K562 (cell line): ENCODE results near the gene EFCAB10. TPM values are rescaled to one million over a fixed set of nuclear protein-coding genes. Genes with fewer than 3 reads are reported as not detected.
A peak's percentile ranks its signal among the peaks of the same experiment; 100 is the strongest.

Experiments
- ATAC-seq: fragments of 200-7000 bp; cut with Tn5 transposase; 3 replicates; pipeline ENCODE4 v1.9.1; 2020; ENCODE audit warnings: moderate library complexity
- BruUV-seq: library from RNA; stranded (reverse); fragments of 400-500 nt; replicated peaks from 2 replicates; lab custom pipeline; 2021; lab: Mats Ljungman, UMichigan
- CTCF ChIA-PET: fragments of 300-600 bp; formaldehyde crosslinking; extraction: SDS; loops from one replicate; lab custom pipeline; 2021; ENCODE audit warnings: low intra/inter-chr PET ratio; lab: Yijun Ruan, JAX
- POLR2A ChIA-PET: fragments of 300-600, 350-650 bp; sonication (Branson Sonifier 250); formaldehyde crosslinking; extraction: SDS; loops from one replicate; lab custom pipeline; 2021; ENCODE audit warnings: antibody characterized with exemption, inconsistent platforms; lab: Yijun Ruan, JAX
- DNase-seq, 4 experiments: peaks; one replicate each; pipeline versions ENCODE4 v3.0.0 to v3.0.0-alpha.2; 2011 to 2018; ENCODE audit warnings: low spot score in 3 of 4, mixed read lengths in 3 of 4; ENCODE audit errors: extremely low read depth in 1 of 4
- FAIRE-seq: peaks from 2 replicates; lab custom pipeline; 2011; peaks lifted over from hg19 to GRCh38; lab: Jason Lieb, UNC
- H2AFZ ChIP-seq: 2 replicates; pipeline ENCODE4 v1.6.0; 2011; ENCODE audit warnings: low read depth, low read length, control low read depth, inconsistent platforms
- H3K27ac ChIP-seq: fragments of 200-600 bp; 3 replicates; pipeline ENCODE4 v1.8.0; 2011; ENCODE audit warnings: low read depth, mild to moderate bottlenecking, control low read depth, inconsistent platforms, low read length, moderate library complexity, mixed read lengths; ENCODE audit errors: extremely low read depth
- H3K27me3 ChIP-seq, 2 experiments: fragments of 300-600 bp in 1 of 2; 2 replicates in 1 of 2; 3 replicates in 1 of 2; pipeline versions ENCODE4 v1.6.0 to v1.8.0; 2011; ENCODE audit warnings: inconsistent platforms in 2 of 2, low read length in 2 of 2, mild to moderate bottlenecking in 1 of 2, mixed read lengths in 1 of 2, moderate library complexity in 1 of 2; ENCODE audit not compliant: control insufficient read depth in 2 of 2, insufficient read depth in 2 of 2
- H3K36me3 ChIP-seq: fragments of 300-600 bp; 3 replicates; pipeline ENCODE4 v1.8.0; 2011; ENCODE audit warnings: mild to moderate bottlenecking, low read length, inconsistent platforms; ENCODE audit not compliant: control insufficient read depth, insufficient read depth
- H3K4me1 ChIP-seq, 2 experiments: fragments of 200-600 bp in 1 of 2; replicated peaks in 1 of 2; 2 replicates in 1 of 2; 3 replicates in 1 of 2; pipeline versions ENCODE4 v1.5.1 to v1.8.0; 2011; ENCODE audit warnings: inconsistent platforms in 2 of 2, low read length in 2 of 2, mild to moderate bottlenecking in 1 of 2, mixed read lengths in 1 of 2, moderate library complexity in 1 of 2; ENCODE audit not compliant: control insufficient read depth in 2 of 2, insufficient read depth in 2 of 2
- H3K4me2 ChIP-seq: 2 replicates; pipeline ENCODE4 v1.6.1; 2011; ENCODE audit warnings: low read length, control low read depth, inconsistent platforms, mixed read lengths; ENCODE audit not compliant: insufficient read depth
- H3K4me3 ChIP-seq: fragments of 200-600 bp; sonication (generic), shearing (Covaris generic); 2 replicates; pipeline ENCODE4 v1.5.1; 2016; ENCODE audit warnings: control low read depth, inconsistent platforms
- H3K79me2 ChIP-seq: fragments of 200-600 bp; 3 replicates; pipeline ENCODE4 v1.8.0; 2011; ENCODE audit warnings: low read length, inconsistent platforms; ENCODE audit not compliant: control insufficient read depth, insufficient read depth
- H3K9ac ChIP-seq, 2 experiments: 2 replicates each; pipeline versions ENCODE4 v1.6.0 to v1.6.1; 2011; ENCODE audit warnings: low read depth in 2 of 2, low read length in 2 of 2, control low read depth in 1 of 2, inconsistent platforms in 1 of 2, mild to moderate bottlenecking in 1 of 2, mixed read lengths in 1 of 2; ENCODE audit not compliant: insufficient read depth in 1 of 2
- H3K9me1 ChIP-seq: one replicate; pipeline ENCODE4 v1.6.0; 2011; ENCODE audit warnings: inconsistent platforms, mild to moderate bottlenecking, low read length, moderate library complexity; ENCODE audit not compliant: control insufficient read depth, insufficient read depth
- H3K9me3 ChIP-seq: replicated peaks from 2 replicates; pipeline ENCODE4 v1.5.1; 2011; ENCODE audit warnings: low read depth, low read length, inconsistent platforms; ENCODE audit not compliant: control insufficient read depth, insufficient read depth
- H4K20me1 ChIP-seq: replicated peaks from 2 replicates; pipeline ENCODE4 v1.6.1; 2011; ENCODE audit warnings: low read length, inconsistent platforms, mixed read lengths; ENCODE audit not compliant: control insufficient read depth, insufficient read depth
- MYNN ChIP-seq, 2 experiments: sonication (generic); formaldehyde crosslinking in 1 of 2; IDR thresholded peaks; 2 replicates each; pipeline versions ENCODE4 v1.5.0 to v1.6.1; 2016 to 2020; ENCODE audit warnings: antibody characterized with exemption in 1 of 2, missing genetic modification reagents in 1 of 2
- NONO ChIP-seq, 2 experiments: fragments of 200-400 bp in 1 of 2; fragments of 450-650 bp in 1 of 2; formaldehyde crosslinking in 1 of 2; IDR thresholded peaks; 2 replicates each; pipeline ENCODE4 v1.6.1; 2017; ENCODE audit warnings: low read depth in 2 of 2, mild to moderate bottlenecking in 2 of 2, moderate library complexity in 2 of 2, low read length in 1 of 2
- RBFOX2 ChIP-seq: fragments of 200-400 bp; formaldehyde crosslinking; IDR thresholded peaks from 2 replicates; pipeline ENCODE4 v1.6.1; 2017; ENCODE audit warnings: low read depth, mild to moderate bottlenecking, low read length, moderate library complexity
- RBM15 ChIP-seq: fragments of 200-400 bp; formaldehyde crosslinking; IDR thresholded peaks from 2 replicates; pipeline ENCODE4 v1.6.1; 2018; ENCODE audit warnings: mild to moderate bottlenecking, low read length, moderate library complexity; ENCODE audit not compliant: insufficient read depth
- RBM25 ChIP-seq: fragments of 200-400 bp; formaldehyde crosslinking; IDR thresholded peaks from 2 replicates; pipeline ENCODE4 v1.6.1; 2018; ENCODE audit warnings: low read length, low read depth, moderate library complexity; ENCODE audit not compliant: severe bottlenecking
- SMC3 ChIP-seq: conservative IDR thresholded peaks from 2 replicates; pipeline ENCODE4 v1.6.1; 2011; ENCODE audit warnings: low read depth, low read length, improper control_type of control experiment; ENCODE audit not compliant: insufficient read depth
- ZNF121 ChIP-seq: sonication (generic); formaldehyde crosslinking; conservative IDR thresholded peaks from 2 replicates; pipeline ENCODE4 v1.8.0; 2022; ENCODE audit warnings: missing genetic modification reagents
- ZNF311 ChIP-seq: fragments of 250-450 bp; sonication (Bioruptor Pico); IDR thresholded peaks from 2 replicates; pipeline ENCODE4 v1.4.0; 2020; ENCODE audit warnings: mild to moderate bottlenecking, moderate library complexity
- ZNF507 ChIP-seq: conservative IDR thresholded peaks from 2 replicates; pipeline ENCODE4 v1.6.1; 2017; ENCODE audit warnings: missing genetic modification characterization, missing compliant biosample characterization
- WGBS: fragments of 100-300 bp; shearing (Covaris generic); methylation state at CpG from one replicate; pipeline ENCODE4 v1.1.6; 2016; ENCODE audit warnings: low coverage, mixed read lengths; ENCODE audit not compliant: insufficient coverage; ENCODE audit errors: missing lambda C conversion rate; 5-methylcytosine and 5-hydroxymethylcytosine counted together
- in situ Hi-C: fragments of 300-500 bp; cut with MboI; formaldehyde crosslinking; loops from 4 replicates; pipeline ENCODE4 v1.15.0; 2018; ENCODE audit warnings: inconsistent platforms, mixed read lengths
- intact Hi-C: fragments of 100-400 bp; cut with micrococcal nuclease; formaldehyde crosslinking; loops from 2 replicates; pipeline ENCODE4 v1.14.2; 2022
- polyA plus RNA-seq, 8 experiments: library from polyadenylated mRNA; depleted of rRNA in 4 of 8; stranded (reverse) in 5 of 8; unstranded in 3 of 8; fragments of >200 nt; fragmentation: Nextera tagmentation in 2 of 8; fragmentation: Illumina TruSeq in 1 of 8; extraction: Ambion mirVana in 2 of 8; extraction: Trizol in 1 of 8; gene quantifications; 2 replicates each; pipeline versions ENCODE4 v1.2.1 to v1.2.3, GENCODE V29; 2011 to 2014; ENCODE audit warnings: inconsistent platforms in 1 of 8, missing spikeins in 1 of 8
- total RNA-seq, 7 experiments: library from RNA; depleted of rRNA in 6 of 7; stranded (reverse); fragments of >200 nt in 6 of 7; fragmentation: Illumina TruSeq in 2 of 7; extraction: Trizol in 2 of 7; gene quantifications; 2 replicates each; pipeline versions ENCODE4 v1.2.1 to v1.2.3, GENCODE V29; 2011 to 2021; ENCODE audit warnings: low replicate concordance in 1 of 7
- TF ChIP-seq, protein P1 (sequence below), 3 experiments: IDR thresholded peaks in 2 of 3; conservative IDR thresholded peaks in 1 of 3; 2 replicates each; pipeline ENCODE4 v1.5.1; 2011 to 2012; ENCODE audit warnings: low read length in 3 of 3, mild to moderate bottlenecking in 3 of 3, control low read depth in 2 of 3, improper control_type of control experiment in 1 of 3, inconsistent platforms in 1 of 3, low read depth in 1 of 3, mixed read lengths in 1 of 3, moderate library complexity in 1 of 3; ENCODE audit not compliant: insufficient read depth in 2 of 3

EFCAB10 gene
- total and polyA plus RNA-seq, 9 of the 15 experiments (the other 6 are each of a cell fraction or from before 2014, with no cell fraction given): 5.0 to 21.4 (median 16.8) TPM

DNA sequence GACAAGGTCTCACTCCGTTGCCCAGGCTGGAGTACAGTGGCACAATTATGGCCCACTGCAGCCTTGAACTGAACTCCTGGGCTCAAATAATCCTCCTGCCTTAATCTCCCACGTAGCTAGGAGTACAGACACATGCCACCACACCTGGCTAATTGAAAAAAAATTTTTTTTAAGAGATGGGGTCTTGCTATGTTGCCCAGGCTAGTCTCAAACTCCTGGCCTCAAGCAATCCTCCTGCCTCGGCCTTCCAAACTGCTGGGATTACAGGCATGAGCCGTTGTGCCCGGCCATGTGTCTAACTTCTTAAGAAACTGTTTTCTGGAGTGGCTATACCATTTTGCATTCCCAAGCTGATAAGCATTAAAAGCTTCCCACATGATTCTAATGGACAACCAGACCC is 9.5 kb upstream of the EFCAB10 start:
- ChIA-PET CTCF (no interaction called here), POLR2A (no interaction called here)
- ATAC-seq (no peak), DNase-seq (no peak), FAIRE-seq (no peak)
- no peak overlapping the region for H3K9ac ChIP-seq
- H3K4me2 ChIP-seq: no peak overlapping the region
- no peaks in the 10 kb centered on the region for H4K20me1 ChIP-seq
- no TSS peak for BruUV-seq
- no peaks in the 10 kb centered on the region for H3K9me3 ChIP-seq
- H3K79me2 ChIP-seq: no peaks in the 10 kb centered on the region
- H3K36me3 ChIP-seq: no peaks in the 10 kb centered on the region; the same call in 2 of the 3 replicates
- no peak overlapping the region for H2AFZ ChIP-seq
- 29% methylated on average over 5 of the region's 5 CpGs for WGBS
- H3K4me1 ChIP-seq: peaks cover 0 to 9% of the 10 kb centered on the region in 2 experiments; a peak in 3 of 5 replicates
- H3K4me3 ChIP-seq: no peak overlapping the region
- no peaks in the 10 kb centered on the region for H3K27me3 ChIP-seq
- H3K27ac ChIP-seq: no peak overlapping the region
- in situ Hi-C loops (no loop called here), intact Hi-C loops (loop anchor here (10.0 kb wide), 1 partner anchor 326 kb away; no protein-coding TSS in a partner anchor)
- no peaks in the 10 kb centered on the region for H3K9me1 ChIP-seq
- no peak for TF ChIP-seq RBFOX2
- TF ChIP-seq RBM25: peak; percentile 33
- peak; percentile 84 for TF ChIP-seq ZNF121 (CRISPR knock-in tag)

GRCh38 chr7:105589356-105590077 is 8.2 kb upstream of the EFCAB10 start:
- Histone ChIP-seq H3K9ac (no peak overlapping the region), H3K9me3 (0 out of 2 replicates have a peak, but pooled peaks cover 2% of the 10 kb centered on the region)
- CTCF ChIA-PET: no interaction called here
- TF ChIP-seq ZNF311 (CRISPR knock-in tag): no peak
- no peak for TF ChIP-seq NONO (IDR thresholded peaks at IDR 0.05; ENCODE audit: low read depth in 2 of 2, low read length in 1 of 2)
- TF ChIP-seq, protein P1, sequence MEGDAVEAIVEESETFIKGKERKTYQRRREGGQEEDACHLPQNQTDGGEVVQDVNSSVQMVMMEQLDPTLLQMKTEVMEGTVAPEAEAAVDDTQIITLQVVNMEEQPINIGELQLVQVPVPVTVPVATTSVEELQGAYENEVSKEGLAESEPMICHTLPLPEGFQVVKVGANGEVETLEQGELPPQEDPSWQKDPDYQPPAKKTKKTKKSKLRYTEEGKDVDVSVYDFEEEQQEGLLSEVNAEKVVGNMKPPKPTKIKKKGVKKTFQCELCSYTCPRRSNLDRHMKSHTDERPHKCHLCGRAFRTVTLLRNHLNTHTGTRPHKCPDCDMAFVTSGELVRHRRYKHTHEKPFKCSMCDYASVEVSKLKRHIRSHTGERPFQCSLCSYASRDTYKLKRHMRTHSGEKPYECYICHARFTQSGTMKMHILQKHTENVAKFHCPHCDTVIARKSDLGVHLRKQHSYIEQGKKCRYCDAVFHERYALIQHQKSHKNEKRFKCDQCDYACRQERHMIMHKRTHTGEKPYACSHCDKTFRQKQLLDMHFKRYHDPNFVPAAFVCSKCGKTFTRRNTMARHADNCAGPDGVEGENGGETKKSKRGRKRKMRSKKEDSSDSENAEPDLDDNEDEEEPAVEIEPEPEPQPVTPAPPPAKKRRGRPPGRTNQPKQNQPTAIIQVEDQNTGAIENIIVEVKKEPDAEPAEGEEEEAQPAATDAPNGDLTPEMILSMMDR (IDR thresholded peaks at IDR 0.05 in 2 of 3, conservative IDR thresholded peaks at IDR 0.05 in 1 of 3; ENCODE audit: insufficient read depth in 2 of 3, low read depth in 1 of 3, low read length in 3 of 3): peak; percentile 66 to 75 (median 71)
- no peak for TF ChIP-seq RBM15
- TF ChIP-seq MYNN (IDR thresholded peaks at IDR 0.05): 0 out of 2 replicates have a peak, but pooled peaks have one; percentile 47
- TF ChIP-seq MYNN (CRISPR knock-in tag; IDR thresholded peaks at IDR 0.05): no peak
- TF ChIP-seq SMC3: 0 out of 2 replicates have a peak, but pooled peaks have one; percentile 36
- no peak for TF ChIP-seq ZNF507

More at GRCh38 chr7:105589356-105590077, 8.2 kb upstream of the EFCAB10 start:
- 26% methylated on average over 6 of the region's 6 CpGs for WGBS
- peak; percentile 68 for ATAC-seq
- BruUV-seq: no TSS peak
- Histone ChIP-seq H3K27me3 (no peaks in the 10 kb centered on the region), H3K9me1 (no peaks in the 10 kb centered on the region), H3K4me2 (no peak overlapping the region), H3K79me2 (no peaks in the 10 kb centered on the region), H3K36me3 (no peaks in the 10 kb centered on the region; the same call in 2 of the 3 replicates), H3K4me1 (peaks cover 0 to 13% of the 10 kb centered on the region in 2 experiments; a peak in 3 of 5 replicates), H2AFZ (no peak overlapping the region), H4K20me1 (no peaks in the 10 kb centered on the region), H3K4me3 (no peak overlapping the region), H3K27ac (no peak overlapping the region)
- intact Hi-C loops: loop anchor here (2.0 to 10.0 kb wide), 5 partner anchors 142 to 667 kb away; no protein-coding TSS in a partner anchor
- peak; percentile 49 for FAIRE-seq
- in situ Hi-C loops: no loop called here
- POLR2A ChIA-PET: interaction anchor here (0.9 to 2.2 kb wide), 2 partner anchors 9 to 14 kb away, joined by 3 to 12 read pairs; no protein-coding TSS in a partner anchor
- peak in 3 of 4 experiments; percentile 37 to 64 (median 47) for DNase-seq
